HG02588 (cell line): ENCODE measurements around the gene ELMO1.

Source experiments
- ATAC-seq: cut with Tn5 transposase; IDR thresholded peaks from one replicate; pipeline ENCODE4 v1.9.1; 2021; ENCODE audit warnings: mild to moderate bottlenecking, moderate library complexity; ENCODE audit not compliant: unreplicated experiment

Gene ELMO1

DNA sequence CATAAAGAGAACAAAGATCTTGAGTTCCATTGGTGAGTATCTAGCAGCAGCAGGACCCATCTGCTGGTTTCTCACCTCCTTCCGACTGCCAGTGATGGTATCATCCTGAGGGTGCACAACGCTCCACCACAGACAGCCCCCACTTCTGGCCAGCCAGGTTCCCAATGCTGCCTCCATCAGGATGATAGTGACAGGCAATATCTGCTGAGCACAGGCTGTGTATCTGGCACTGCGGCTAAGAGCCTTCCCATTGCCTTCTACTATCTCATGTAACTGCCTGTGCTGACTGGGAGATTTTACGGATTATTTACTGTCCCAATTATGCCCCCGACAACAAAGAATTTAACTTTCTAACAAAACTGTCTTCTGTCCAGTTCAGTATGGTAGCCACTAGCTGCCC is 372.0 kb downstream of the ELMO1 start:
- ATAC-seq = no peak

DNA sequence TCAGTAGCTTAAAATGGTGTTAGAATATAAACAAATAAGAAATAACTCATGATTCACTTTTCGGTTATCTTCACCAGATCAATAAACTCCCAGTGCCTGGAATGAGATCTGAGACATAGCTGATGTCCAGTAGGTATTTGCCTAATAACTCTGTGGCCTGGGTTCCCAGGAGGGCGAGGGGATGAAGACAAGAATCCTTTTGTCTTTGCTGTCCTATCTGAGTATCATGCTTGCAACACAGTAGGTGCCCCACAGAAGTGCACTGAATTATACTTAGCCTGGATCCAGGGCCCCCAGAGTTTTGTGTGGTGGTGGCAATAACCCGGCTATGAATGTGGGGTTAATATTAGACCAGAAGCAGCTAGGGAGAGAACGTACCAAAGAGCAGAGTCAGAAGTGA is 374.3 kb downstream of the ELMO1 start:
- ATAC-seq = no peak

GRCh38 chr7:37071124-37071523 is 377.5 kb downstream of the ELMO1 start:
- ATAC-seq = no peak

DNA sequence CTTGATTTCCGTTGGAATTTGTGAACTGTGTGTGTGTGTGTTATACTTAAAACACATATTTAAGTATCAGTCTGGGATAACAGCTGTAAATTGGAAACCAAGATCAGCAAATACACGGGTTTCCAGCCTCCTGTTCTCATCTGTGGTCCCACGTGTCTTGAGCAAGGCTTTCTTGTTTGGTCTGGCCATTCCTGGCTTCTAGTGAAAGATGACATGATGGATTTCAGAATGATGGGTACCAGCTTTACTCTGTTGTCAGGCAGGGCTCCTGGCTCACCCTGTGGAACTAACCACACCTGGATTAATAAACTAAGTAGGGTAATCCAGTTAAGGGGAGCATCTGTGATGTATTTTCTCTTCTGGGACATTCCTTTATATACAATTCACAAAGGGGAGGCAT is 378.2 kb downstream of the ELMO1 start:
- ATAC-seq = no peak

DNA sequence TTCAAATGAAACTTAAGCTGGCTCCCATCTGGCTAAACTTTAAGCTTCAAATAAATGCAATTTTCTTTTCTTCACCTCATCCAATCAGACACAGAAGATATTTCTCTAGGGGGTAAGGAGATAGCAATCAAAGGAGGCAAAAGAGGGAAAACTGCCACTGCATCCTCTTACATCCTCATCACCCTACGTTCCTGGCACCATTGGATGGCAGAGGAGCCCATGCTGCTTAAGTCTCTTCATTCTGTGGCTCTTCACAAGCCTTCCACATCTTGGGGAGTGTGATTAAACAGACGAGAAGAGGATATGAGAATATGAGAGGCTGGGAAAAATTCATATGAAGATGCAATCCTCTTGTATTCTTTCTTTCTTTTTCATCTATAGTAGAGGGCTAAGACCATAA is 378.6 kb downstream of the ELMO1 start:
- ATAC-seq = no peak

GRCh38 chr7:37069336-37069735 is 379.3 kb downstream of the ELMO1 start:
- ATAC-seq = no peak

DNA sequence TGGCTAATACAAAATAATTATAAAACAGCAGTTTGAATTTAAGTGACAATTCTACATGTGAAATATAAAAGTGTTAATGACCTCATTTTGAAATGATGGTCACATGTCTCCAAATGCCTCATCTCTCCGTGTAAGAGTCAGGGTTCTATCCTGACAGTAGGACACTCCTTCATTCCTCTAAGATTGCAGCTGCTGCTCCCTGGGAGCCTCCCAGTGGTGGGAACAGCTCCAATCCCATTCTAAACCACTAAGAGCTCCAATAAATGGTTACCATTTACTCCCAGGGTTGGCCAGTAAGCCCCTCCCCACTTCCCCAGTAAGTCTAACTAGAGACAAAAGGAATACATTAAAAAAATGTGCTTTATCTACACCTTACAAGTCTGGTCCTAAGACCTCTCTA is 379.8 kb downstream of the ELMO1 start:
- no peak for ATAC-seq

- no peak for ATAC-seq
Measured at GRCh38 chr7:37068038-37068437, 380.6 kb downstream of the ELMO1 start.

DNA sequence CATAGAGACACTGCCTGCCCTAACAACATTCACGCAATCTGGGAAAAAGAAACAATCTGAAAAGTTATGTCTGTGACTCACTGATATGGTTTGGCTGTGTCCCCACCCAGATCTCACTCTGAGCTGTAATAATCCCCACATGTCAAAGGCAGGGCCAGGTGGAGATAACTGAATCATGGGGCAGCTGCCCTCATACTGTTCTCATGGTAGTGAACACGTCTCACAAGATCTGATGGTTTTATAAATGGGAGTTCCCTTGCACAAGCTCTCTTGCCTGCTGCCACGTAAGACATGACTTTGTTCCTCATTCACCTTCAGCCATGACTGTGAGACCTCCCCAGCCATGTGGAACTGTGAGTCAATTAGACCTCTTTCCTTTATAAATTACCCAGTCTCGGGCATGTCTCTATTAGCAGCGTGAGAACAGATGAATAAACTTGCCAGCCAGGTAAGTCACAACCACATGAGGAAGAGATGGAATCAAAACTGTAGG is 382.8 kb downstream of the ELMO1 start:
- no peak for ATAC-seq

DNA sequence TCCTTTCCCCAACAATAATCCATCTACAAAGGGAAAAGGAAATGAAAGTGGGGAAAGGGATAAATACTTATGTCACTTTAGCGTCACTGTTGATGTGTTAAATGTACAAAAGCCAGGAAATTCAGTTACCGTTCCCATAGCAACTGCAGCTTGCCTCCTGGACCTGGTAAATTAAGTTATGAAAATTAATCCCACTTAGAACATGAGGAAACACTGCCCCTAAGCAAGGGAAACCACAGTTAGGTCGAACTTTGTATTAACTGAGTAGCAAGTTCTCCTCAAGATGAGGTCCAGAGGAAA is 386.2 kb downstream of the ELMO1 start:
- no peak for ATAC-seq

GRCh38 chr7:37061849-37062559 is 386.7 kb downstream of the ELMO1 start:
- ATAC-seq = no peak

- no peak for ATAC-seq
Measured at GRCh38 chr7:37056234-37056912, 392.3 kb downstream of the ELMO1 start.

DNA sequence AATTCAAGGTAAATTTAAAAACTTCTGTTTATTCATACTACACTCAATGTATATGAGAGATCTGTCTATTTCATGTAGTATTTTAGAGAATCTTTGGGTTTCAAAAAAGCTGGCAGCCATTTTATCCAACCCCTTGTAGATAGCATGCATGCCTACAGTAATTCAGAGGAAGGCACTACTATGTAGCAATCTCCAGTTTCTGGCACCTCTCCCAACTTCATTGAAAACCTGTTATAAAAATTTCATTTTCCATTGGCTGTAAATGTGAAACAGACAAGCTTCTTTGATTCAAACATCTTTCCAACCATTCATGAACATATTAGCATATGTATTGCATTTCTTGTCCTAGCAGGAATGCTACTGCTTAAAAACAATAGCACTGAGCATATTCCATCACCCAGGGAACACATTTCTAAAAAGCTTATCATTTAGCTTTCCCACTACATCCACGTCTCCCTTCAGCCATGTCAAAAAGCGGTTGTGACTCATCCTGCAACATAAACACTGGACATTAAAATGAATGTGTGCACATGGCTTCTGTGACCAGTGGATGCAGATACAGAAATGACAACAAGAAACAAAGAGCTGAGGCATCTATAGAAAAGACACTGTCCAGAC is 393.9 kb downstream of the ELMO1 start:
- no peak for ATAC-seq

DNA sequence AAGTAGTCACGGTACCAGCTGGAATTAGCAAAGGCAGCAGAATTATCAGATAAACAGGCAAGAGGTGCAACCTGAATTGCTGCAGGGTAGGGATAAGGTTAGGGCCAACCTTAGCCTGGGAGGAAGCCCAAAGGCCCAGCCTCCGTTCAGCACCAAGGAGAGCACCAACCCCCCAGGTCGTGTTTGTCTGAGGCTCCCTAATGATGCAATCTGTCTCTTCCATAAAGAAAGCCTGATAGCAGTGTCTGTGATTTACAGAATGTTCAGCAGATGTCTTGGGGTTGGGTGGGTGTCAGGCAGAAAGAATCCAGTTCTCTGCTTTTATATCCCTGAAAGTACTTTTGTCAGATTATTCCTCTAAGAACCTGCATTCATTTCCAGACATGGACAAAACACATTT is 396.0 kb downstream of the ELMO1 start:
- no peak for ATAC-seq

DNA sequence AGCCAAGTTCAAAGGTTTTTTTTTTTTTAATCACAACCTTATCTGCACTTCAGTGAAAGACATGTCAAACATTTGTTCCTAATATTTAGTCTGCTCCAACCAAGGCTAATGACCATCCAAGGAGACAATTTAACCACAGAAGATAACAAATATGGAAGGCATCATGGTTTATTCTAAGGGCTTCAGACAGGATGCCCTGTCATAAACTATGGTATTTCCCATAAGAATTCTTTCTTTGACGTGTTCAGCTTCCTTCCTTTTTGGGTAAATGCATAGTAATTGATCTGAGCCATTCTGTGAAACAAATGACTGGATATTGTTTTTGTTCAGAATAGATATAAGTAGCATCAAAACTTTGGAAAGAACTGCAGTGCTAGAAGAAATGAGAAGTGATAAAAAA is 397.9 kb downstream of the ELMO1 start:
- ATAC-seq = no peak

DNA sequence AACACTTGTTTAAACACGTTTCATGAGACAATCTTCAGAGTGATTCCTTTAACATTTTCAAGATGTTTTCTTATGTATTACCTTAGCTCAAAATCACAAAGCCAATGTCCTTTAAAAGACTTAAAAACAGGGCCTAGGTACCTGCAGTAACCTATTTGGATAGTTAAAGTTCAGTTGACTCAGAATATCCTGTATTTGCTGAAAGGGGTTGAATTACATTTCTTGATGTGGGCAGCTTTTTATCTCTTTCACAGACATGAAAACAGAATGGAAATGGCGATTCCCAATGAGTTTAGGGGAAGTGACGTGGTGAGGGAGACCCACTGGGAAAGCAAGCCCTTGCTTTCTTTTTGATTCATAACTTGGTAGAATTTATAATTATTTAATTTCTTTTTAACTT is 400.0 kb downstream of the ELMO1 start:
- ATAC-seq = no peak

DNA sequence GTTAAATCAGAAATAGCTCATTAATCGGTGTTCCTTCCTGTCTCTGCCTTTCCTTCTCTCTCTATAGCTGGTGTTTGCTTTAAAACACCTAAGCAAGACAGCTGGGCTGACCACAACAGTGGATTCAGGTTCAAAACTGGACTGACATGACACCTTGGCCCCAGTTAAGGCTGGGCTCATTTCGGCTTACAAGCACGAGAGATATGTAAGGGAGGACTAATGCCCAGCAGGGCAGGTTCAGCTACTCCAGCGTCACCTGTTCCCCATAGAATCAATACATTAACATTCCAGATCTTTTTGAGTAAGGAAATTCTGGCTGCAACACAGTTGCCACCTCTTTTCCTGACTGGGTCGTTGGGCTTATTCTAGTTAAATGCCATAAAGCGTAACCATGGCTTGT is 401.4 kb downstream of the ELMO1 start:
- ATAC-seq = no peak

GRCh38 chr7:37046531-37047079 is 402.1 kb downstream of the ELMO1 start:
- no peak for ATAC-seq

DNA sequence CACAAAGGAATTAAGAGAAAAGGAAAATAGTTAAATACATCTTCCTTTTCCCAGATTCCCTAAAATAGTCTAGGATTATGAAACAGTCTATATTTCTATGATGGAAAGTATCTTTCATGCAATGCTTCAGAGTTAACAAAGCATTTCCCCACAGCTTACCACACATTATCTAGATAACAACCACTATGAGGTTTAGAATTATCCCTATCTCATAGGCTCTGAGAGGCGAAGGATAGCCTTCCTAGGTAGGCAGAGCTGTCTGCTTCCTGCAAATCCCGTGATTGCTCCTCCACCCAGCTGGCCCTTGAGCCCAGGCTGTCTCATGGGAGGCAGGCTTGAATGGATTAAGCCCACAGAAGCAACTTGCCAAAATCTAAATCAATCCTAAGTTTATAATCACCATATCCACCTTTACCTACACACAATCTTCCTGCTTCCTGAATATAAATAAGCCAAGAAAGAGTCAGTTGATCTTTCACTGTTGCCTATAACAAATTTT is 402.9 kb downstream of the ELMO1 start:
- no peak for ATAC-seq

DNA sequence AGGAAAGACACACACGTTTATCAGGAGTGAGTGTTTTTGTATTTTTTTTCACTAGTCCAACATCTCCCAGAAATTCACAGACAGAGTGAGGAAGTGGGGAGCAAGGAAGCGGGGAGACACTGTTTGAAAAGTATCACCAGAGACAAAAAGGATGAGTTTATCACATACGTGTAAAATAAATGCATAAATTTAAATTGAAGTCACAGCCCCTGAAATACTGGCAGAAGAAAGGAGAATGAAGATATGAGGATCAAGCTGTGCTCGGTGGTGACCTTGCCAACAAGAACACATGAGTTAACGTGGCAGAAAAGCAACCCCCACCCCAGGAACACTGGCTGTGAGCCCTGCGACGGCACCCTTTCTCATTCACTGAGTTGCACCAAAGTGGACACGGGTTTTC is 407.2 kb downstream of the ELMO1 start:
- ATAC-seq = no peak

- no peak for ATAC-seq
Measured at GRCh38 chr7:37040330-37040729, 408.3 kb downstream of the ELMO1 start.
